GM12891 (cell line): ENCODE measurements around the gene ARHGEF25.

Experiments
- POLR2A ChIP-seq: IDR thresholded peaks from 2 replicates; pipeline ENCODE4 v1.6.1; 2011; ENCODE audit warnings: low read depth, low read length, control low read depth
- POLR2AphosphoS5 ChIP-seq: IDR thresholded peaks from 2 replicates; pipeline ENCODE4 v1.6.1; 2011; ENCODE audit warnings: low read depth, low read length, control low read depth
- POU2F2 ChIP-seq: IDR thresholded peaks from 2 replicates; pipeline ENCODE4 v1.6.1; 2011; ENCODE audit warnings: low read depth, mild to moderate bottlenecking, control low read depth, low read length, moderate library complexity
- SPI1 ChIP-seq: IDR thresholded peaks from 2 replicates; pipeline ENCODE4 v1.6.1; 2011; ENCODE audit warnings: low read depth, low read length, control low read depth
- TAF1 ChIP-seq: IDR thresholded peaks from 2 replicates; pipeline ENCODE4 v1.6.1; 2011; ENCODE audit warnings: low read depth, low read length, control low read depth

DNA sequence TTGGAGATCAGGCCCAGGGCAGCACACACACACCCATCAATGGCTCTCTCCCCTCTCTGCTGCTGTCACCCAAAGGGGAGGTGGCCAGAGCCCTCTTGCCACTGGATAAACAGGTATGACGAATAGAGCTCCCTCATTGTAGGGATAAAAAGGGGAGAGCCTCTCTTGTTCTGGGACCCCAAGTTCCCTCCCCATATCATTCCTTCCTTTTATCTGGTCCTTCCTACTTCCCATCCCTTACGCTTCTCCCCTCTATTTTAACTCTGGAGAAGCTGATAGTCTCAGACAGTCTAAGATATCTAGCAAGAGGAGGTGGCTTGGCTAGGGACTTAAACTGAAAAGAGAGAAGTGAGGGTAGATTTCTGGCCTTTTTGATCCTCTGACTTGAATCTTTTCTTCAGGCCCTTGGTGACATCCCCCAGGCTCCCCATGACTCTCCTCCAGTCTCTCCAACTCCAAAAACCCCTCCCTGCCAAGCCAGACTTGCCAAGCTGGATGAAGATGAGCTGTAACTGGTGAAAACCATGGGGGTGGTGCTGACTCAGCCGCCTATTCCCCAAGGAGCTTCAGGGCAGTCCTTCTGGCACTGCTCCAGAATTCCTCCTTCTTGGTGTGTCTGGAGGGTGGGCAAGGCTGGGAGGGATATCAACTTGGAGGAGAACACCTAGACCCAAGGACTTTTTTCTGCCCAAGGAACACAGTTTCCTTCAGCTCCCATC, 5.3 kb downstream of the ARHGEF25 start:
- TF ChIP-seq TAF1 (no peak), POLR2AphosphoS5 (no peak), POLR2A (no peak), SPI1 (no peak), POU2F2 (no peak)
